GM10266 (cell line): ENCODE data around the gene SDC4.

Source experiments
- DNase-seq: peaks from one replicate; pipeline ENCODE4 v3.0.0; 2012; ENCODE audit errors: extremely low spot score
- TF ChIP-seq, protein P1 (sequence below): IDR thresholded peaks from 2 replicates; pipeline ENCODE4 v1.5.1; 2012; ENCODE audit warnings: mild to moderate bottlenecking, low read depth; ENCODE audit not compliant: control insufficient read depth, insufficient read depth; ENCODE audit errors: missing control alignments

Gene SDC4, protein sequence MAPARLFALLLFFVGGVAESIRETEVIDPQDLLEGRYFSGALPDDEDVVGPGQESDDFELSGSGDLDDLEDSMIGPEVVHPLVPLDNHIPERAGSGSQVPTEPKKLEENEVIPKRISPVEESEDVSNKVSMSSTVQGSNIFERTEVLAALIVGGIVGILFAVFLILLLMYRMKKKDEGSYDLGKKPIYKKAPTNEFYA

DNA sequence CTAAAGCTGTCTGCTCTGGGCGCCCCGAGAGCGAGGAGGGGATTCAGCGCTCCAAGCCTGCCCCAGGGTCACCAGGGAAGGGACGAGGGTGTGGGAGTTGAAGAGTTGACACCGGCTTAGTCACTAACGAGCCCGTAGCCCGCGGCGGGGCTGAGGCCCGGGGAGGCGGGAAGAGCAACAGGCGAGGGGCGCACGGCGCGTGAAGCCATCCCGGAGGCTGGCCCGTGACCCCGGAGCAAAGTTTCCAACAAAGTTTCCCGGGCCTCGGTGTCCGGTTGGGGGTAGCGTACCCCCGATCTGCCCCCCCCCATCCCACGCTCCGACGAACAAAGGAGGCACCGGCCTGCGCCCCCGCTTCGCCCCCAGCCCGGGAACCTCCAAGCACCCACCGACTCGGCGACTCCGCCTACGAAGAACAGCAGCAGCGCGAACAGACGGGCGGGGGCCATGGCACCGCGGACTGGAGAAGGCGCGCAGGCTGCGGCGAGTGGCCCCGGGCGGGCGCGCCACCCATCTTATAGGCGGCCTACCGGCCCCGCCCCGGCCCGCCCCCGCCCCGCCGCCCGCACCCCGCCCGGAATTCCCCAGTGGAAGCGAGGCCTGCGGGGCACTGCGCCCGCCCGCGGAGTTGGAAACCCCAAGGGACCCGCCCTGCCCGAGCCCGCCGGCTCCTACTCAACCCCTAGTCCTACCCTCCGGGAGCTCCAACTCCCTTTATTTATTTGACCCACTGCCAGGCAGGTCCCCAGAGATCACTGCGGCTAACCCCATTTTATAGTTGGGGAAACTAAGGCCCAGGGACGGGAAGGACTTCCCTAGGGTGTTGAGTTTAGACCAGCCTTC, at the start of gene SDC4:
Gene SDC4, minus strand, starts transcription at position 489 of the 843 bp plus-strand sequence. Its CDS starts 40 bp downstream, at position 449.
- TF ChIP-seq, protein P1, sequence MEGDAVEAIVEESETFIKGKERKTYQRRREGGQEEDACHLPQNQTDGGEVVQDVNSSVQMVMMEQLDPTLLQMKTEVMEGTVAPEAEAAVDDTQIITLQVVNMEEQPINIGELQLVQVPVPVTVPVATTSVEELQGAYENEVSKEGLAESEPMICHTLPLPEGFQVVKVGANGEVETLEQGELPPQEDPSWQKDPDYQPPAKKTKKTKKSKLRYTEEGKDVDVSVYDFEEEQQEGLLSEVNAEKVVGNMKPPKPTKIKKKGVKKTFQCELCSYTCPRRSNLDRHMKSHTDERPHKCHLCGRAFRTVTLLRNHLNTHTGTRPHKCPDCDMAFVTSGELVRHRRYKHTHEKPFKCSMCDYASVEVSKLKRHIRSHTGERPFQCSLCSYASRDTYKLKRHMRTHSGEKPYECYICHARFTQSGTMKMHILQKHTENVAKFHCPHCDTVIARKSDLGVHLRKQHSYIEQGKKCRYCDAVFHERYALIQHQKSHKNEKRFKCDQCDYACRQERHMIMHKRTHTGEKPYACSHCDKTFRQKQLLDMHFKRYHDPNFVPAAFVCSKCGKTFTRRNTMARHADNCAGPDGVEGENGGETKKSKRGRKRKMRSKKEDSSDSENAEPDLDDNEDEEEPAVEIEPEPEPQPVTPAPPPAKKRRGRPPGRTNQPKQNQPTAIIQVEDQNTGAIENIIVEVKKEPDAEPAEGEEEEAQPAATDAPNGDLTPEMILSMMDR, result no peak

DNA sequence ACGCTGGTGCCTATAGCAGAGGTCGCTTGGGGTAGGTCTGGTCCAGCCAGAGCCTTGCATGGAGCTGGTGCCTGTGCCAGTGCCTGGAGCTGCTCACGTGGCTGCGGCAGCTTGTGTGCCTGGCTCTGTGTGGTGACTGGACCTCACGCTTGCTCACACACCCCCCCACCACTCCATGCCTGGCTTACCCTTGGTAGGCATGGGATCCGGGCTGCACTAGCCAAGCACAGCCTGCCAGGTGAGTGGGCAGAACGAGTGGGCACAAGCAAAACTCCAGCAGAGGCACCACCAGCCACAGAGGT, 46.8 kb upstream of the SDC4 start:
- TF ChIP-seq, protein P1, result no peak
- no peak for DNase-seq

More for the DNA sequence above, at the start of gene SDC4:
- DNase-seq, result peak; percentile 61

DNA sequence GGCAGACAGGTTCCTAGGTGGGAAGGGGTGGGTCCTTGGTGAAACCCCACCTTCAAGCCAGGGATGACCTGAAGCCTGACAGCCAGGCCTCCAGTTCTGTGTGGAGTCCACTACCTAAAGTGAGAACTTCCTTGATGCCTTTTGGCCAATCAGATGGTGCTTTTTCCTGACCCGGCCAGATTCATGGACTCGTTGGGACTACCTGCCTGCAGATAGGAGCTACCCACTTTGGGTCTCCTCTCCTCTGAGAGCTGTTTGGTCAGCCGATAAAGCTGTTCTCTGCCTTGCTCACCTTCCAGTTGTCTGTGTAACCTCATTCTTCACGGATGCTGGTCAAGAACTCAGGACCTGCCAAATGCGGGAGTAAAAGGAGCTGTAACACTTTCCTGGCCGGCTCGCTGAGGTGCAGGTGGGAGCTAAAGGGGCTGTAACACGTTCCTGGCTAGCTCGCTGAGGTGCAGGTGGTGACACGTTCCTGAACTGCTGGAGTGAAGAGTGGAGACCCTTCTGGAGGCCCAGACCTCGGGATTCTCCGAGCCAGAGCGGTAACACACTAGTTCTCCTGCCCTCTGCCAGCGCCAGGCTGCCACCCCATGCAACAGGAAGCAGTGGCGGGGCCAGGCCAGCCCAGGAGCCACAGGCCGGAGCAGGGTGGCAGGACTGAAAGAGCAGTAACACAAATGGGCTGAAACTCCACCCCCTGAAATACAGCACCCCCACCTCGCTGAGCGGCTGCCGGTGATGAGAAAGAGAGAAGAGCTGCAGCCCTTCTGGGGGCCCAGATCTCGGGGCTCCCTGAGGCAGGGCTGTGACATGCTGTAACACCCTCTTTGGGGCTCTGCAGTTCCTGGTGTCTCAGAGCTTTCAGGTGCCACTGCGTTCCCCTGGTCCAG, 46.2 kb upstream of the SDC4 start:
- DNase-seq, result no peak
- TF ChIP-seq, protein P1, result no peak

DNA sequence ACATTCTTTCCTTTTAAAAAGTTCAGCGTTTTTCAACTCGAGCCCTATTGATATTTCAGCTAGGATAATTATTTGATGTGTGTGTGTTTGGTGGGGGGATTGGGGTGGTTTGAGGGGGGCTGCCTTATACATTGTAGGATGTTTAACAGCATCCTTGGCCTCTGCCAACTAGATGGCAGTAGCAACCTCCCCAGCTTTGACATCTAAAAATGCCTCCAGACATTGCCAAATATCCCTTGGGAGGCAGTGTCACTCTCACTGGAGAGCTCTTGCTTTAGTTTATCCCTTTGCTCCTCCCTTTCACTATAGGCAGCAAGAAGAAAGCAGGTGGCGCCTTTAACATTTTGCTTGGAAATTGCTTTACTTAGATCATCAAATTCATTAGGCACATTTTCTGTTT, 44.5 kb upstream of the SDC4 start:
- TF ChIP-seq, protein P1, result no peak
- no peak for DNase-seq

DNA sequence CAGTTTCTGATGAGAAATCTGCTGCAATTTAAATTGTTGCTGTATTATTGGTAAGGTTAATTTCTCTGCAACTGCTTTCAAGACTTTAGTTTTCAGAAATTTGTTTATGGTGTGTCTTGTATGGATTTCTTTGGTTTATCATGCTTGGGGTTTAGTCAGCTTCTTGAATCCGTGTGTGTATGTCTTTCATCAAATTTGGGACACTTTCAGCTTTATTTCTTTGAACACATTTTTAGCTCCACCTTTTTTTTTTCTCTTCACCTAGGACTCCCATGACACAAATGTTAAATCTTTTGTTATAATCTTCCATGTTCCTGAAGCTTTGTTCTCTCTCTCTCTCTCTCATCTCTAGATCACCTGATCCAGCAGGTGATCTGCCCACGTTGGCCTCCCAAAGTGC, 43.3 kb upstream of the SDC4 start:
- no peak for DNase-seq
- TF ChIP-seq, protein P1, result no peak

DNA sequence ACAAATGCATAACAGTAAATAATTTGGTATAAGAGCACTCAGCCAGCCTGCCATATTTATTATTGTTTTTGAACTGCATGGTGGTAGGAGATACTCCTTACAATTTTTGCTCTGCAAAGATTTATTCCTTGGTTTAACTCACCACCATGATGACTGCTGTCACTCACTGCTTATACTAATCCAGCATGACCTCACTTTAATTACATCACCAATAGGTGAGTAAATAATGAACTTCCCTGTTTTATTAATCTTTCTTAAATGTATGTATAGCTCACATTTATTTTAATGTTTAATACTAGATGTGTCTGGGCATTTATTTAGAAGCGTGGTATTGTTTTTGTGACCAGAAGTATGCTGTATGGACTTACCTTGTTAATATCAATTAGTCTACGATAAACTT, 42.7 kb upstream of the SDC4 start:
- DNase-seq, result no peak
- TF ChIP-seq, protein P1, result no peak

DNA sequence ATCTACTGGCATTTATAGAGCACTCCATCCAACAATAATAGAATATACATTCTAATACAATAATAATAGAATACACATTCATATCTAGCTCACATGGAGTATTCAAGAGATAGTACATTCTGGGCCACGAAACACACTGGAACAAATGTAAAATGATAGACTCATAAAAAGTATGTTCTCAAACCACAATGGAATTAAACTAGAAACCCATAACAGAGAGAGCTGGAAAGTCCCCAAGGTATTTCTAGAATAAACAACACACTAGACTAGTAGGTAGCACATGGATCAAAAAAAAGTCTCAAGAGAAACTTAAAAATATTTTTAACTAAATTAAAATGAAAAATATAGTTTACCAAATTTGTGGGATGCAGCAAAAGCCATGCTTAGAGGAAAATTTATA, 39.0 kb upstream of the SDC4 start:
- TF ChIP-seq, protein P1, result no peak

More for the DNA sequence above, 39.0 kb upstream of the SDC4 start:
- DNase-seq, result no peak
